H1 (cell line): Measurements from ENCODE around the gene LIPM. TPM values are rescaled to one million over a fixed set of nuclear protein-coding genes. Genes with fewer than 3 reads are reported as not detected.
A peak's percentile ranks its signal among the peaks of the same experiment; 100 is the strongest.

Experiments used
- SAP30 ChIP-seq: fragments of 300-600 bp; sonication (generic); IDR thresholded peaks from 2 replicates; pipeline ENCODE4 v1.7.1; 2012; ENCODE audit warnings: low read length, moderate library complexity, mild to moderate bottlenecking, inconsistent platforms; ENCODE audit not compliant: insufficient read depth, insufficient replicate concordance
- SRF ChIP-seq: IDR thresholded peaks from 2 replicates; pipeline ENCODE4 v1.6.1; 2011; ENCODE audit warnings: mild to moderate bottlenecking, low read depth, low read length, moderate library complexity
- TEAD4 ChIP-seq: IDR thresholded peaks from 2 replicates; pipeline ENCODE4 v1.6.1; 2012; ENCODE audit warnings: low read depth, low read length, inconsistent platforms, mixed read lengths
- polyA plus RNA-seq, 7 experiments: library from polyadenylated mRNA; depleted of rRNA in 3 of 7; stranded (reverse) in 5 of 7; unstranded in 2 of 7; fragments of >200 nt in 5 of 7; fragments of 200-250 nt in 2 of 7; gene quantifications; 1 replicate in 5 of 7; 2 replicates in 1 of 7; 4 replicates in 1 of 7; pipeline versions ENCODE4 v1.2.1 to v1.2.3, GENCODE V29; 2011 to 2013; ENCODE audit warnings: missing spikeins in 2 of 7, mixed read lengths in 2 of 7
- total RNA-seq: library from RNA; stranded (reverse); fragmentation: NEBNext Ultra II Directional; extraction: Animal tissue kit (Norgen Biotek cat#: 25700); gene quantifications from 2 replicates; pipeline ENCODE4 v1.2.1, GENCODE V29; 2021
- TF ChIP-seq, protein P1 (sequence below), 3 experiments: IDR thresholded peaks; 1 replicate in 2 of 3; 2 replicates in 1 of 3; pipeline versions ENCODE4 v1.5.1 to v1.6.1; 2011; ENCODE audit warnings: low read length in 3 of 3, mild to moderate bottlenecking in 3 of 3, inconsistent platforms in 2 of 3, low read depth in 1 of 3, moderate library complexity in 1 of 3; ENCODE audit not compliant: insufficient read depth in 1 of 3; ENCODE audit errors: control extremely low read depth in 1 of 3

LIPM gene
- total and polyA plus RNA-seq, 2 of the 8 experiments (the other 6 are each of a cell fraction or from before 2014, with no cell fraction given), result not detected

DNA sequence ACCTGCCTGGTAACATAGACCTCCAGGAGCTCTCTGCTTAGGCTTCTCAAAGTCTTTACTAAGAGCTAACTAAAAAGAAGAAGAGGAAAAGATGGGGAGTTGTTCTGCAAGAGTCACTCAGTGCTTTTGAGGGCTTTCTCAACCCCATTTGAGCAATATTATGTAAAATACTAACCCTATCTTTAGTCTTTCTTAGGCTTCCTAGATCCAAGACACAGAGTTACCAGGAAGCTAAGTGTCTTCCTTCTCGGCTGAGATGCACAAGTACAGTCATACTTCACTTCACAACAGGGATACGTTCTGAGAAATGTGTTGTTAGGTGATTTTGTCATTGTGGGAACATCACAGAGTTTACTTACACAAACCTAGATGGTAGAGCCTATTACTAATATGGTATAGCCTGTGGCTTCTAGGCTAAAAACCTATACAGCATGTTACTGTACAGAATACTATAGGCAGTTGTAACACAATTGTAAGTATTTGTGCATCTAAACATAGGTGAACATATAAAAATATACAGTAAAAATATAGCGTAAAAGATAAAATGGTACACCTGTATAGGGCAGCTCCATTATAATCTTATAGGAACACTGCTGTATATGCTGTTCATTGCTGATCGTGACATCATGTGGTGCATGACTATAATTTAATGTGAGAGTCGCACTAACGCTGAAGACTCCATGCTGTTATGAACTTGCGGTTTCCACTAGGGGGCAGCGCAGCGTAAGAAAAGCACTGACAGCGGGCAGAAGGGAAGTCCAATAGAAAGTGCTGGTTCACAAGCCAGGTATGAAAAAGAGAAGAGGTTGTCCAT, 32.8 kb downstream of the LIPM start (continued):
- TF ChIP-seq, protein P1, sequence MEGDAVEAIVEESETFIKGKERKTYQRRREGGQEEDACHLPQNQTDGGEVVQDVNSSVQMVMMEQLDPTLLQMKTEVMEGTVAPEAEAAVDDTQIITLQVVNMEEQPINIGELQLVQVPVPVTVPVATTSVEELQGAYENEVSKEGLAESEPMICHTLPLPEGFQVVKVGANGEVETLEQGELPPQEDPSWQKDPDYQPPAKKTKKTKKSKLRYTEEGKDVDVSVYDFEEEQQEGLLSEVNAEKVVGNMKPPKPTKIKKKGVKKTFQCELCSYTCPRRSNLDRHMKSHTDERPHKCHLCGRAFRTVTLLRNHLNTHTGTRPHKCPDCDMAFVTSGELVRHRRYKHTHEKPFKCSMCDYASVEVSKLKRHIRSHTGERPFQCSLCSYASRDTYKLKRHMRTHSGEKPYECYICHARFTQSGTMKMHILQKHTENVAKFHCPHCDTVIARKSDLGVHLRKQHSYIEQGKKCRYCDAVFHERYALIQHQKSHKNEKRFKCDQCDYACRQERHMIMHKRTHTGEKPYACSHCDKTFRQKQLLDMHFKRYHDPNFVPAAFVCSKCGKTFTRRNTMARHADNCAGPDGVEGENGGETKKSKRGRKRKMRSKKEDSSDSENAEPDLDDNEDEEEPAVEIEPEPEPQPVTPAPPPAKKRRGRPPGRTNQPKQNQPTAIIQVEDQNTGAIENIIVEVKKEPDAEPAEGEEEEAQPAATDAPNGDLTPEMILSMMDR (IDR thresholded peaks at IDR 0.05; ENCODE audit: control extremely low read depth in 1 of 3, insufficient read depth in 1 of 3, low read depth in 1 of 3, low read length in 3 of 3), result peak; percentile 69 to 95 (median 87)
- TF ChIP-seq SRF (no peak), SAP30 (no peak), TEAD4 (0 out of 2 replicates have a peak, but pooled peaks have one; percentile 8)
